Stimulated activated CD4-positive, alpha-beta T cell treated with anti-CD3 and anti-CD28 coated beads, Interleukin-1b, Interleukin-23, amount 100 ng/mL, for 24 hours (primary cell): ENCODE measurements around the gene CD79B.
"Not testable (repeated sequence)": the region's sequence is repeated elsewhere in the genome, so short reads cannot be mapped to it uniquely, and the experiment has no call there.

ENCODE experiments used
- DNase-seq, 4 experiments: peaks; one replicate each; pipeline ENCODE4 v3.0.0-alpha.2; 2020; ENCODE audit warnings: low read depth in 4 of 4, low spot score in 1 of 4

Gene CD79B

DNA sequence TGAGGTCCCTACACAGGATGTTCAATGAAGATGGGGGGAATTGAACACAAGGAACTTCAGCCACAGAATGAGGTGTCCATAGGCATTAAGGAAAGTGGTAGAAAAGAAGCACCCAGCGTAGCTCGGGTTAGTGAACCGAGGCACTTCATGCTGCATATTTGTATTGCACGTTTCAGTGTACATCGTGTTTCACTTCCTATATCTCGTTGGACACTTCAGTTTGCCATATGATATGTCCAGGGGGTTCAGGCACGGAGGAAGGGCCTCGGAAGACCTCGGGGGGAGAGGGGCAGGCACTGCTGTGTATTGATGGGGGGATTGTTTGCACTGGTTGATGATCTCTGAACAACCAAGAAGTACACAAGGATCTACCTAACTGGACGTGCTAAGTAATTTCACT lies 16.4 kb downstream of the CD79B start:
- DNase-seq, result not testable (repeated sequence)

DNA sequence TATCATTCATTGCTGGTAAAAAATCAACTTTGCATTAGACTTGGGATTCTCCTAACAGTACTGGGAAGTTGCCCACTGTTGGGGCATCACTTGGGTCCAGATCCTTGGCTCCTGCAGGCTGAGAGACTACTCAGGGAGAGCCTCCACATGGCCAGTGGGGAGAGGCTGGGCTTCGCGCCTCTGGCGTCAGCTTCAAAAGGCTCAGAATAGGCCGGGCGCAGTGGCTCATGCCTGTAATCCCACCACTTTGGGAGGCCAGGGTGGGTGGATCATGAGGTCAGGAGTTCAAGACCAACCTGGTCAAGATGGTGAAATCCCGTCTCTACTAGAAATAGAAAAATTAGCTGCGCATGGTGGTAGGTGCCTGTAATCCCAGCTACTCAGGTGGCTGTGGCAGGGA lies 17.7 kb downstream of the CD79B start:
- no peak for DNase-seq

DNA sequence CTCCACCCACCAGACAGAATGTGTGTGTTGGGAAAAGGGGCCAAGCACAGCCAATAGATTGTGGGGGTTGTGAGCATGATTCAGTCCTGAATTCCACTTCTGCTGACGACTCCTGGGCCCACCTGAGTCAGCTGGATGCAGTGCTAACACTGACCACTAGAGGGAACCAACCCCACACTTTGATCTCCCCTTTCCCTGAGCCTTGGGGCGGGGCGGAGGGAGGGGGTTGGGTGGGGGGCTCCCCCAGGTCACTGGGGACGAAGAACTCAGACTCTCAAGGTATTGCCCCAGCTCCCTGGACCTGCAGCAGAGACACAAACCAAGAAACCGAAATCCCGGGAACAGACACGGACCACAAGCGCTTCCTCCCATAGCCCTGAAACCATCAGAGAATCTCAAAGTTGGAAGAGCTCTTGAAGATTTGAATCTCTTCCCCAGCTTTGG lies 20.5 kb downstream of the CD79B start:
- DNase-seq, result peak; percentile 36 to 60 (median 46)

DNA sequence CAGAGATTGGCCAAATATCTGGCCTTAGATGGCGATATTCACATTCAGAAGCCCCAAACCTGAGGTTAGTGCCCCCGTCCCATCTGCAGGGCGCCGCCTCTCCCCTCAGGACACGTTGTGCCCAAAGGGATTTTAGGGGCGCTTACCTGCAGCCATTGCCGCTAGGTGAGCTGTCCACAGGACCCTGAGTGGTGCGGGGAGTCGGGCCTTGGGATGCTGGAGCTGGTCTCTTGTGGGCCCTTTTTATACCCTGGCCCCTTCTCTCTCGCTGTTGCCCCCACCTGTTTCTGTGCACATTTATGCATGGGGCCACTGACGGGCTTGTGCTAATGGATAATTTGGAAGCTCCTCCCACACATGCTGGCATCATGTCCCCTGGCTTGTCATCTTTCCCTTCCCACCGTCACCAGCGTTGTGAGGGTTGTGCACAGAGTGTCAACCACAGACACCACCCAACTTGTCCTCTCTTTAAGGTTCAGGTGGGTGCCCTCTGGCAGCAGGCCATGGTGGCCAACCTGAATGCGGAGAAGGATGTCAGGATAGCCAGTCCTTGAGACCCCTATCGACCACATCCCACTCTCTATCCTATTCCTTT lies 21.0 kb downstream of the CD79B start, which contains the start of gene CSHL1:
Gene CSHL1, minus strand, starts transcription at position 218 of the 595 bp plus-strand sequence. Its CDS starts 62 bp downstream, at position 156.
- DNase-seq, result no peak

DNA sequence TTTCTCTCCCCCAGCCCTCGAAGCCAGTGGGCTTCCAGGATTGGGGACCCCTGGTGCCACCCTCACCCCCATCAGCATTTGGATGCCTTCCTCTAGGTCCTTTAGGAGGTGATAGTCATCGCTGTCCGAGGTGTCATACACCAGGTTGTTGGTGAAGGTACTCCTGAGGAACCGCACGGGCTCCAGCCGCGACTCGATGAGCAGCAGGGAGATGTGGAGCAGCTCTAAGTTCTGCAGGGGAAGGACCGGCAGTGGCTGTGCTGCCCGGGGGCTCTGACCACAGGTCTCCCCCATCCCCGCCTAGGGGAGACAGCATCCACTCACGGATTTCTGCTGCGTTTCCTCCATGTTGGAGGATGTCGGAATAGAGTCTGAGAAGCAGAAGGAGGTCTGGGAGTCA lies 22.0 kb downstream of the CD79B start:
- no peak for DNase-seq

DNA sequence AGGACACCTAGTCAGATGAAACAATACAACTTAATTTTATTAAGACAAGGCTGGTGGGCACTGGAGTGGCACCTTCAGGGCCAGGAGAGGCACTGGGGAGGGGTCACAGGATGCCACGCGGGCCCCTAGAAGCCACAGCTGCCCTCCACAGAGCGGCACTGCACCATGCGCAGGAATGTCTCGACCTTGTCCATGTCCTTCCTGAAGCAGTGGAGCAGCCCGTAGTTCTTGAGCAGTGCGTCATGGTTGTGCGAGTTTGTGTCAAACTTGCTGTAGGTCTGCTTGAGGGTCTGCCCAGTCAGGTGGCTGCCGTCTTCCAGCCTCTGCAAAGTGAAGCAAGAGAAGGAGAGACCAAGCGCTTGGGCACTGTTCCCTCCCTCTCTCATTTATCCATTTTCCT lies 22.5 kb downstream of the CD79B start:
- not testable (repeated sequence) for DNase-seq

DNA sequence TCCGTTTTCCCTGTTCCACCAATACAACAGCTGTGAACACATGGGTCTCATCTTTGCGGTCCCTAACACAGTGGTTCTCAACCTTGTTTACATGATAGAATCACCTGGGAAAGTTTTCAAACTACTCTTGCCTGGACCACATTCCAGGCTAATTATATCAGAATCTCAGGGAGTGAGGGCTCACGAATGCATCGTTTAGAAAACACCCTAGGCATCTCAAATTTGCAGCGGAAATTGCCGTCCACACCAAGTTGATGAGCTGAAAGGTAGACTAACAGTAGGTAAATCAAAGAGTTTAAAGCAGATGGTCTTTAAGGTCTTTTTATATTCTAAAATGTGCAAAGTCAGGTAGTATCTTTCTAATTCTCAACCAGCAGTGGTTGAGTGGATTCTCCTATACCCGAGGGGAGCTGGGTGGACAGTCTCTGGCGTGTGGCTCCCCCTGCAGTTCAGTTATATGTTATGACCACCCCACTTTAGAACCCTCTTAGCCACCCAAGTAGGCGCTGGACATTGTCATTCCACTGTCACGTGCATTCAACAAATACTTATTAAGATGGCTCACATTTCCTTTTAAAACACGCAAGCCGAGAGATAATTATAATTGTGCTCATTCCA lies 24.9 kb downstream of the CD79B start:
- DNase-seq, result not testable (repeated sequence)

DNA sequence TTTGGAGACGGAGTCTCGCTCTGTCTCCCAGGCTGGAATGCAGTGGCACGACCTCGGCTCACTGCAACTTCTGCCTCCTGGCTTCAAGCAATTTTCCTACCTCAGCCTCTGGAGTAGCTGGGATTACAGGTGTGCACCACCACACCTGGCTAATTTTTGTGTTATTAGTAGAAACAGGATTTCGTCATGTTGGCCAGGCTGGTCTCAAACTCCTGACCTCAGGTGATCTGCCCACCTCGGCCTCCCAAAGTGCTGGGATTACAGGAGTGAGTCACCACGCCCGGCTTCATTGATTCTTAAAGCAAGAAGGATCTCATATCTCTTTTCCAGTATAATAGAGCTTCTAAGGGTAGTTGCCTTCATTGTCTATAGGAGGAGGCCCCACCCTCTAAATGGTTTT lies 27.3 kb downstream of the CD79B start:
- DNase-seq, result not testable (repeated sequence)

DNA sequence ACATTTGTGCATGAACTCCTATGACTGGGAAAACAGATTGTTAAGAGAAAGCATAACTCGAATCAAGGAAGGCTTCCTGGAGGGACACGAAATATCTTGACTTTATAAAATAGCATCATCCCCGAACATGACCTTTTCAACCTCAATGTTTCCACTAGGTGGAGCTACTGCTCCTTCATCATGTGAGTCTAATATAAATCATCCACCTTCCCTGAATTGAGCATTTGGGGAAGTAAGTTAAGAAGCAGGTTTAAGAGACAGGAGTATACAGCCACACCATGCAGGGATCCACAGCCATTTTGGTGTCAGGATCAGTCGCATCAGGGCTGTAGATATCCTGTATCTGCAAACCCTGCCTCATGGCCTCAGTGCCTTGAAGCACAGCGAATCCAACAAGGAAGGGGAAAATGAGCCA lies 28.3 kb downstream of the CD79B start:
- not testable (repeated sequence) for DNase-seq

DNA sequence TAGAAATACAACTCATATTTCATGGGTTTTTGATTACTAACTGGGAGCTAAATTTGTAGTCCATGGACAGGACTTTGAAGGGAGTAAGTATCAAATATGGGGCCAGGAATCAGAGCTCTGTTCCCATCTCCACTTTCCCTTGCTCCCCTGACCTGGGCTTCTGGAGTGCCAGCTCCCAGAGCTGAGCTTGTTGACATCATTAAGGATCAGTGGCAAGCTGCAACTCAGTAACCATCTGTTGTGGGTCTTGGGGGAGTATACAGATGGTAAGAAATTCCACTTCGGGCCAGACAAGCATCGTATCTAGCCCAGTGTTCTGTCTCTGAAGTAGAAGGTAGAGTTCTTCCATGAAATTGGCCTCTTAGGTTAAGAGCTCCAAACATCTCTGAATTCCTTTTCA lies 30.2 kb downstream of the CD79B start:
- DNase-seq, result not testable (repeated sequence)

DNA sequence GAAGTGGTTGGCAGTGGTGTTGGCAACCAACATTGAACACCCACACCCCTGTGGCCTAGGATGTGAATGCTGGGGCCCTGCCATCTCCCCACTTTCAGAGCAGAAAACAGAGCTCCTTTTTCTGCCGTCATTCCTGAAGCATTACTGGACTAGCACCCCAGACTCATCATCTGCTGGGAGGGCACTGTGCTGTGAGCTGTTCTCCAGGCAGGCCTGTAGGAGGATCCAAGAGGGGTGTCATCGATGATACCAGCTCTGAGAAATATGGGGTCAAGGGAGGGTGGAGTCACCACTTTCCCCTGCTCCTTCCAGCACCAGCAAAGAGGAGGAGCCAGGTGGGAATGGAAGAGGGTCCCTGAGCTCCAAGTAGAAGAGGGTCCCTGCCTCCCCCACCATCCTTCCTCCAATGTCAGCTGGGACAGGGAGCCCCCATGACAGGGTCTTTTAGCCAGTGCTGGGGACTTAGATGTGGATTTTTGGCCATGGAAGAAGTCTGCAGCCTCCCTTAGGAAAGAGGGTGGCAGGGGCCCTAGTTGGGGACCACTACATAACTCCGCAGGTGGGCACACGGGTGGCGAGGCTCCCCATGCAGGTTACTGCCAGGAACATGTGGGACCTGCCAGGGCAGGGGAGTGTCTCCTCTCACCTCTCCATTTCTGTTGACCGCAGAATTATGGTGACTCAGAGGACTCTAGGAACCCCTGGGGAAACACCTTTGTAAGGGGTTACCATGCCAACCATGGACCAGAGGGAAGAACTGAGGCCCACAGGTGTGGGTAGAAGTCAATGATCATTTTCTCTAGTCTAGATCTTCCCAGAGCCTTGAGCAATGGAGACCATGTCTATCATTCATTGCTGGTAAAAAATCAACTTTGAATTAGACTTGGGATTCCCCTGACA lies 33.0 kb downstream of the CD79B start:
- peak in 1 of 4 experiments; percentile 18 for DNase-seq

DNA sequence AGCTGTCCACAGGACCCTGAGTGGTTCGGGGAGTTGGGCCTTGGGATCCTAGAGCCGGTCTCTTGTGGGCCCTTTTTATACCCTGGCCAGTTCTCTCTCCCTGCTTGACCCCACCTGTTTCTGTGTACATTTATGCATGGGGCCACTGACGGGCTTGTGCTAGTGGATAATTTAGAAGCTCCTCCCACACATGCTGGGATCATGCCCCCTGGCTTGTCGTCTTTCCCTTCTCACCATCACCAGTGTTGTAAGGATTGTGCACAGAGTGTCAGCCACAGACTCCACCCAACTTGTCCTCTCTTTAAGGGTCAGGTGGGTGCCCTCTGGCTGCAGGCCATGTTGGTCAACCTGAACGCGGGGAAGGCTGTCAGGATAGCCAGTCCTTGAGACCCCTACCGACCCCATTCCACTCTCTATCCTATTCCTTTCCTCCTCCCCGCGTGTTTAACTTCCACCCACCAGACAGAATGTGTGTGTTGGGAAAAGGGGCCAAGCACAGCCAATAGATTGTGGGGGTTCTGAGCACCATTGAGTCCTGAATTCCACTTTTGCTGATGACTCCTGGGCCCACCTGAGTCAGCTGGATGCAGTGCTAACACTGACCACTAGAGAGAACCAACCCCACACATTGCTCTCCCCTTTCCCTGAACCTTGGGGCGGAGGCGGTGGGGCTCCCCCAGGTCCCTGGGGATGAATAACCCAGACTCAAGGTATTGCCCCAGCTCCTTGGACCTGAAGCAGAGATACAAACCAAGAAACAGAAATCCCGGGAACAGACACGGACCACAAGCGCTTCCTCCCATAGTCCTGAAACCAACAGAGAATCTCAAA lies 35.4 kb downstream of the CD79B start, which contains the start of gene CSH1:
Gene CSH1, minus strand, starts transcription at position 51 of the 831 bp plus-strand sequence. CDS start 63 bp downstream, outside the sequence.
- DNase-seq, result not testable (repeated sequence)

DNA sequence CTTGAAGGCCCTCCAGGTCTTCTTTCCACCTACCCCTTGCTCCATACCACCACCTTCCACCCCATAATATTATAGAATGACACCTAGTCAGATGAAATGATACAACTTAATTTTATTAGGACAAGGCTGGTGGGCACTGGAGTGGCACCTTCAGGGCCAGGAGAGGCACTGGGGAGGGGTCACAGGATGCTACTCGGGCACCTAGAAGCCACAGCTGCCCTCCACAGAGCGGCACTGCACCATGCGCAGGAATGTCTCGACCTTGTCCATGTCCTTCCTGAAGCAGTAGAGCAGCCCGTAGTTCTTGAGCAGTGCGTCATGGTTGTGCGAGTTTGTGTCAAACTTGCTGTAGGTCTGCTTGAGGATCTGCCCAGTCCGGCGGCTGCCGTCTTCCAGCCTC lies 37.3 kb downstream of the CD79B start:
- DNase-seq, result not testable (repeated sequence)

DNA sequence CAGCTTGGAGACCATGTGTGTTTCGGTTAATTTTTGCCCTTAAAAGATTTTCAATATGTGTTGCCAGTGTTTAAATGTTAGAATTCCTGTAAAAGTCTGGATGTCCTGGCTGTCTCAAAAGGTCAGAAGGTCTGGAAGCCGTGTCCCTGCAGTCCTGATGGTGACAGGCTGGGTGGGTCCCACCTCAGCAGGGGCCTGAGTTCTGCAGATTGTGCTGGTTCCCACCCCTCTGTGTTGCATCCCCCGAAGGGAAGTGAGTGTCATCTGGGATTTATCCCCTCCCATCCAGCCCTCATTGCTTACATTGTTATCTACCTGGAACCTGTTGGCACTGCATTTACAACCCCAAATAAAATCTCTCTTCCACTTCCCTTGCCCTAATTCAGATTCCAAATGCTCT lies 38.1 kb downstream of the CD79B start:
- DNase-seq, result not testable (repeated sequence)

DNA sequence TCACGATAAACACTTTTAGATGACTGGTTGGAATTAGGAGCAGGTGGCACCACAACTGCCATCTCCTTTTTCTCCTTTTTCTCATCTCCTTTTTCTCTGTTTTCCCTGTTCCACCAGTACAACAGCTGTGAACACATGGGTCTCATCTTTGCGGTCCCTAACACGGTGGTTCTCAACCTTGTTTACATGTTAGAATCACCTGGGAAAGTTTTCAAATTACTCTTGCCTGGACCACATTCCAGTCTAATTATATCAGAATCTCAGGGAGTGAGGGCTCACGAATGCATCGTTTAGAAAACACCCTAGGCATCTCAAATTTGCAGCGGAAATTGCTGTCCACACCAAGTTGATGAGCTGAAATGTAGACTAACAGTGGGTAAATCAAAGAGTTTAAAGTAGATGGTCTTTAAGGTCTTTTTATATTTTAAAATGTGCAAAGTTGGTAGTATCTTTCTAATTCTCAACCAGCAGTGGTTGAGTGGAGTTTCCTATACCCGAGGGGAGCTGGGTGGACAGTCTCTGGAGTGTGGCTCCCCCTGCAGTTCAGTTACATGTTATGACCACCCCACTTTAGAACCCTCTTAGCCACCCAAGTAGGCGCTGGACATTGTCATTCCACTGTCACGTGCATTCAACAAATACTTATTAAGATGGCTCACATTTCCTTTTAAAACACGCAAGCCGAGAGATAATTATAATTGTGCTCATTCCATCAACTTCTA lies 39.7 kb downstream of the CD79B start:
- DNase-seq, result not testable (repeated sequence)

DNA sequence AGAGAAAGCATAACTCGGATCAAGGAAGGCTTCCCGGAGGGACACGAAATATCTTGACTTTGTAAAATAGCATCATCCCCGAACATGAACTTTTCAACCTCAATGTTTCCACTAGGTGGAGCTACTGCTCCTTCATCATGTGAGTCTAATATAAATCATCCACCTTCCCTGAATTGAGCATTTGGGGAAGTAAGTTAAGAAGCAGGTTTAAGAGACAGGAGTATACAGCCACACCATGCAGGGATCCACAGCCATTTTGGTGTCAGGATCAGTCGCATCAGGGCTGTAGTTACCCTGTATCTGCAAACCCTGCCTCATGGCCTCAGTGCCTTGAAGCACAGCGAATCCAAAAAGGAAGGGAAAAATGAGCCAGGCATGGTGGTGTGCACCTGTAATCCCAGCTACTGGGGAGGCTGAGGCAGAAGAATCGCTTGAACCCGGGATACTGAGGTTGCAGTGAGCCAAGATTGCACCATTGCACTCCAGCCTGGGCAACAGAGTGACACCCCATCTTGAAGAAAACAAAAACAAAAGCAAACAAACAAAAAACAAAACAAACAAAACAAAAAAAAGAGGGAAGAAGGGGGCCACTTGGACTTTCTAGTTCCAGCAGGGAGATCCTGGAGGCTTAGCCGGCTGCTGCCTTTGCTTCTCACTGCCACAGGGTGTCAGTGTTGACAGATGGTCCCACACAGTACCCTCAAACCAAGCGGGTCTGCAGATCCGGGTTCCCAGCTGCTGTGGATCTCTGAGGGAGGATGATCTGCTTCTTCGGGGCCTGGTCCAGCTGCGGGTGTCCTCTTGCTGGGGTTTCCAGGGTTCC lies 42.9 kb downstream of the CD79B start:
- DNase-seq, result not testable (repeated sequence)

DNA sequence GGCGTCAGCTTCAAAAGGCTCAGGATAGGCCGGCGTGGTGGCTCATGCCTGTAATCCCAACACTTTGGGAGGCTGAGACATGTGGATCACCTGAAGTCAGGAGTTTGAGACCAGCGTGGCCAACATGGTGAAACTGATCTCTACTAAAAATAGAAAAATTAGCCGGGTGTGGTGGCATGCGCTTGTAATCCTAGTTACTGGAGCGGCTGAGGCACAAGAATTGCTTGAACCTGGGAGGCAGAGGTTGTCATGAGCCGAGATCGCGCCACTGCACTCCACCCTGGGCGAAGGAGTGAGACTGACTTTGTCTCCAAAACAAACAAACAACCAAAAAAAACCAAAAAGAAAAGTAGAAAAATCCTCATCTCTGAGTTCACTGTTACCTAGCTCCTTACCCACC lies 47.0 kb downstream of the CD79B start:
- DNase-seq, result not testable (repeated sequence)

DNA sequence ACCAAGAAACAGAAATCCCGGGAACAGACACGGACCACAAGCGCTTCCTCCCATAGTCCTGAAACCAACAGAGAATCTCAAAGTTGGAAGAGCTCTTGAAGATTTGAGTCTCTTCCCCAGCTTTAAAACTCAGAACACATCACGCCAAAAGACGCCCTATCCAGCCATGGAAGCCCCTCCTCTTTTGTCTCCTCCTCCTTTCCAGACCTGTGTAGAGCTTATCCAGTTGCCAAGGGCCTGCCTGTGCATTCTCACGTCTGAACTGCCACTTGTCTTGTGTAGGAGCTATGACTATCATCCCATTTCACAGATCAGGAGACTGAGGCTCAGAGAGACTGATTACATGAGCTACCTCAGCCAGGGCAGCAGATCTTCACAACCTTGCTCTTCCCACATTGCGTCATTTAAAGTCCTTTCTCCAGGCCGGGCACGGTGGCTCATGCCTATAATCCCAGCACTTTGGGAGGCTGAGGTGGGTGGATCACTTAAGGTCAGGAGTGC lies 49.5 kb downstream of the CD79B start:
- not testable (repeated sequence) for DNase-seq
